ENCODE data around the gene NDUFV2. TPM values are rescaled to one million over a fixed set of nuclear protein-coding genes. Genes with fewer than 3 reads are reported as not detected.

Gene NDUFV2
- total and polyA plus RNA-seq, 2 of the 8 experiments (the other 6 are each of a cell fraction or from before 2014, with no cell fraction given): 90.8 to 191 TPM

- TF ChIP-seq, protein P1, sequence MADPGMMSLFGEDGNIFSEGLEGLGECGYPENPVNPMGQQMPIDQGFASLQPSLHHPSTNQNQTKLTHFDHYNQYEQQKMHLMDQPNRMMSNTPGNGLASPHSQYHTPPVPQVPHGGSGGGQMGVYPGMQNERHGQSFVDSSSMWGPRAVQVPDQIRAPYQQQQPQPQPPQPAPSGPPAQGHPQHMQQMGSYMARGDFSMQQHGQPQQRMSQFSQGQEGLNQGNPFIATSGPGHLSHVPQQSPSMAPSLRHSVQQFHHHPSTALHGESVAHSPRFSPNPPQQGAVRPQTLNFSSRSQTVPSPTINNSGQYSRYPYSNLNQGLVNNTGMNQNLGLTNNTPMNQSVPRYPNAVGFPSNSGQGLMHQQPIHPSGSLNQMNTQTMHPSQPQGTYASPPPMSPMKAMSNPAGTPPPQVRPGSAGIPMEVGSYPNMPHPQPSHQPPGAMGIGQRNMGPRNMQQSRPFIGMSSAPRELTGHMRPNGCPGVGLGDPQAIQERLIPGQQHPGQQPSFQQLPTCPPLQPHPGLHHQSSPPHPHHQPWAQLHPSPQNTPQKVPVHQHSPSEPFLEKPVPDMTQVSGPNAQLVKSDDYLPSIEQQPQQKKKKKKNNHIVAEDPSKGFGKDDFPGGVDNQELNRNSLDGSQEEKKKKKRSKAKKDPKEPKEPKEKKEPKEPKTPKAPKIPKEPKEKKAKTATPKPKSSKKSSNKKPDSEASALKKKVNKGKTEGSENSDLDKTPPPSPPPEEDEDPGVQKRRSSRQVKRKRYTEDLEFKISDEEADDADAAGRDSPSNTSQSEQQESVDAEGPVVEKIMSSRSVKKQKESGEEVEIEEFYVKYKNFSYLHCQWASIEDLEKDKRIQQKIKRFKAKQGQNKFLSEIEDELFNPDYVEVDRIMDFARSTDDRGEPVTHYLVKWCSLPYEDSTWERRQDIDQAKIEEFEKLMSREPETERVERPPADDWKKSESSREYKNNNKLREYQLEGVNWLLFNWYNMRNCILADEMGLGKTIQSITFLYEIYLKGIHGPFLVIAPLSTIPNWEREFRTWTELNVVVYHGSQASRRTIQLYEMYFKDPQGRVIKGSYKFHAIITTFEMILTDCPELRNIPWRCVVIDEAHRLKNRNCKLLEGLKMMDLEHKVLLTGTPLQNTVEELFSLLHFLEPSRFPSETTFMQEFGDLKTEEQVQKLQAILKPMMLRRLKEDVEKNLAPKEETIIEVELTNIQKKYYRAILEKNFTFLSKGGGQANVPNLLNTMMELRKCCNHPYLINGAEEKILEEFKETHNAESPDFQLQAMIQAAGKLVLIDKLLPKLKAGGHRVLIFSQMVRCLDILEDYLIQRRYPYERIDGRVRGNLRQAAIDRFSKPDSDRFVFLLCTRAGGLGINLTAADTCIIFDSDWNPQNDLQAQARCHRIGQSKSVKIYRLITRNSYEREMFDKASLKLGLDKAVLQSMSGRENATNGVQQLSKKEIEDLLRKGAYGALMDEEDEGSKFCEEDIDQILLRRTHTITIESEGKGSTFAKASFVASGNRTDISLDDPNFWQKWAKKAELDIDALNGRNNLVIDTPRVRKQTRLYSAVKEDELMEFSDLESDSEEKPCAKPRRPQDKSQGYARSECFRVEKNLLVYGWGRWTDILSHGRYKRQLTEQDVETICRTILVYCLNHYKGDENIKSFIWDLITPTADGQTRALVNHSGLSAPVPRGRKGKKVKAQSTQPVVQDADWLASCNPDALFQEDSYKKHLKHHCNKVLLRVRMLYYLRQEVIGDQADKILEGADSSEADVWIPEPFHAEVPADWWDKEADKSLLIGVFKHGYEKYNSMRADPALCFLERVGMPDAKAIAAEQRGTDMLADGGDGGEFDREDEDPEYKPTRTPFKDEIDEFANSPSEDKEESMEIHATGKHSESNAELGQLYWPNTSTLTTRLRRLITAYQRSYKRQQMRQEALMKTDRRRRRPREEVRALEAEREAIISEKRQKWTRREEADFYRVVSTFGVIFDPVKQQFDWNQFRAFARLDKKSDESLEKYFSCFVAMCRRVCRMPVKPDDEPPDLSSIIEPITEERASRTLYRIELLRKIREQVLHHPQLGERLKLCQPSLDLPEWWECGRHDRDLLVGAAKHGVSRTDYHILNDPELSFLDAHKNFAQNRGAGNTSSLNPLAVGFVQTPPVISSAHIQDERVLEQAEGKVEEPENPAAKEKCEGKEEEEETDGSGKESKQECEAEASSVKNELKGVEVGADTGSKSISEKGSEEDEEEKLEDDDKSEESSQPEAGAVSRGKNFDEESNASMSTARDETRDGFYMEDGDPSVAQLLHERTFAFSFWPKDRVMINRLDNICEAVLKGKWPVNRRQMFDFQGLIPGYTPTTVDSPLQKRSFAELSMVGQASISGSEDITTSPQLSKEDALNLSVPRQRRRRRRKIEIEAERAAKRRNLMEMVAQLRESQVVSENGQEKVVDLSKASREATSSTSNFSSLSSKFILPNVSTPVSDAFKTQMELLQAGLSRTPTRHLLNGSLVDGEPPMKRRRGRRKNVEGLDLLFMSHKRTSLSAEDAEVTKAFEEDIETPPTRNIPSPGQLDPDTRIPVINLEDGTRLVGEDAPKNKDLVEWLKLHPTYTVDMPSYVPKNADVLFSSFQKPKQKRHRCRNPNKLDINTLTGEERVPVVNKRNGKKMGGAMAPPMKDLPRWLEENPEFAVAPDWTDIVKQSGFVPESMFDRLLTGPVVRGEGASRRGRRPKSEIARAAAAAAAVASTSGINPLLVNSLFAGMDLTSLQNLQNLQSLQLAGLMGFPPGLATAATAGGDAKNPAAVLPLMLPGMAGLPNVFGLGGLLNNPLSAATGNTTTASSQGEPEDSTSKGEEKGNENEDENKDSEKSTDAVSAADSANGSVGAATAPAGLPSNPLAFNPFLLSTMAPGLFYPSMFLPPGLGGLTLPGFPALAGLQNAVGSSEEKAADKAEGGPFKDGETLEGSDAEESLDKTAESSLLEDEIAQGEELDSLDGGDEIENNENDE (IDR thresholded peaks at IDR 0.05; ENCODE audit: insufficient replicate concordance, low read length): no peak
- TF ChIP-seq MAFK (IDR thresholded peaks at IDR 0.05; ENCODE audit: low read depth, low read length) (no peak), KDM1A (IDR thresholded peaks at IDR 0.05; ENCODE audit: borderline replicate concordance, low read length) (no peak), TCF12 (IDR thresholded peaks at IDR 0.05; ENCODE audit: low read depth, low read length) (no peak), TBP (IDR thresholded peaks at IDR 0.05; ENCODE audit: low read depth, low read length) (no peak), GABPA (IDR thresholded peaks at IDR 0.05; ENCODE audit: borderline replicate concordance, insufficient read depth, low read length) (no peak), JUN (IDR thresholded peaks at IDR 0.05; ENCODE audit: low read depth, low read length) (no peak), PHF8 (conservative IDR thresholded peaks at IDR 0.05; ENCODE audit: low read depth, low read length) (no peak), SP1 (IDR thresholded peaks at IDR 0.05; ENCODE audit: low read depth, low read length) (no peak), CBX8 (IDR thresholded peaks at IDR 0.05; ENCODE audit: borderline replicate concordance, low read depth, low read length) (no peak), BACH1 (IDR thresholded peaks at IDR 0.05; ENCODE audit: low read length) (no peak), EP300 (IDR thresholded peaks at IDR 0.05; ENCODE audit: borderline replicate concordance in 1 of 2, low read depth in 2 of 2, low read length in 2 of 2) (no peak)
Measured at GRCh38 chr18:9181275-9181674, 78.8 kb downstream of the NDUFV2 start (continued).
